ENCODE results near the gene ENC1. TPM values are rescaled to one million over a fixed set of nuclear protein-coding genes. Genes with fewer than 3 reads are reported as not detected.

The ENC1 gene
- total RNA-seq, 1 donor from 2014 or later = 6.6 TPM

- ATAC-seq (ENCODE audit: low read depth) = no peak
- CTCF ChIA-PET = no interaction called here
Observed at GRCh38 chr5:74605759-74606158, 34.8 kb downstream of the ENC1 start.

GRCh38 chr5:74603376-74603775, 37.2 kb downstream of the ENC1 start:
- TF ChIP-seq CTCF (IDR thresholded peaks at IDR 0.05) = no peak
- peaks cover 17% of the 10 kb centered on the region for H3K27me3 Mint-ChIP-seq
- H3K4me1 Mint-ChIP-seq = no peaks in the 10 kb centered on the region
- ChIA-PET CTCF (no interaction called here), POLR2A (no interaction called here)
- no peaks in the 10 kb centered on the region for H3K9me3 Mint-ChIP-seq
- no peak overlapping the region for H3K27ac Mint-ChIP-seq
- intact Hi-C loops (cut with micrococcal nuclease) = no loop called here
- H3K36me3 Mint-ChIP-seq (ENCODE audit: low read depth) = no peaks in the 10 kb centered on the region
- ATAC-seq (ENCODE audit: low read depth) (no peak), DNase-seq (no peak)
- H3K4me3 Mint-ChIP-seq = no peak overlapping the region

More at GRCh38 chr5:74605759-74606158, 34.8 kb downstream of the ENC1 start:
- Mint-ChIP-seq H3K9me3 (no peaks in the 10 kb centered on the region), H3K36me3 (ENCODE audit: low read depth) (no peaks in the 10 kb centered on the region), H3K27ac (no peak overlapping the region), H3K4me1 (no peaks in the 10 kb centered on the region), H3K4me3 (no peak overlapping the region), H3K27me3 (peaks cover 6% of the 10 kb centered on the region)
- TF ChIP-seq CTCF (IDR thresholded peaks at IDR 0.05) = no peak
- intact Hi-C loops (cut with micrococcal nuclease) = no loop called here
- no peak for DNase-seq
- POLR2A ChIA-PET = no interaction called here

GRCh38 chr5:74599148-74599547, 41.4 kb downstream of the ENC1 start:
- Mint-ChIP-seq H3K4me3 (no peak overlapping the region), H3K27me3 (peaks cover 21% of the 10 kb centered on the region), H3K4me1 (no peaks in the 10 kb centered on the region), H3K36me3 (ENCODE audit: low read depth) (no peaks in the 10 kb centered on the region), H3K27ac (no peak overlapping the region), H3K9me3 (no peaks in the 10 kb centered on the region)
- intact Hi-C loops (cut with micrococcal nuclease) = no loop called here
- DNase-seq (no peak), ATAC-seq (ENCODE audit: low read depth) (no peak)
- POLR2A ChIA-PET = interaction anchor here (0.5 kb wide), 1 partner anchor 42 kb away, joined by 3 read pairs; no protein-coding TSS in a partner anchor
- no peak for TF ChIP-seq CTCF (IDR thresholded peaks at IDR 0.05)
- CTCF ChIA-PET = no interaction called here

- ATAC-seq (ENCODE audit: low read depth) = no peak
- H3K4me3 Mint-ChIP-seq = no peak overlapping the region
- DNase-seq = no peak
- H3K36me3 Mint-ChIP-seq (ENCODE audit: low read depth) = no peaks in the 10 kb centered on the region
- peaks cover 21% of the 10 kb centered on the region for H3K27me3 Mint-ChIP-seq
- intact Hi-C loops (cut with micrococcal nuclease) = no loop called here
- H3K27ac Mint-ChIP-seq = no peak overlapping the region
- no peak for TF ChIP-seq CTCF (IDR thresholded peaks at IDR 0.05)
- no peaks in the 10 kb centered on the region for H3K4me1 Mint-ChIP-seq
- no peaks in the 10 kb centered on the region for H3K9me3 Mint-ChIP-seq
- ChIA-PET POLR2A (interaction anchor here (0.5 kb wide), 1 partner anchor 42 kb away, joined by 3 read pairs; no protein-coding TSS in a partner anchor), CTCF (no interaction called here)
Observed at GRCh38 chr5:74598731-74599130, 41.8 kb downstream of the ENC1 start.

- CTCF ChIA-PET = no interaction called here
- no peak for ATAC-seq (ENCODE audit: low read depth)
- Mint-ChIP-seq H3K4me3 (no peak overlapping the region), H3K27ac (no peak overlapping the region), H3K4me1 (no peaks in the 10 kb centered on the region), H3K9me3 (no peaks in the 10 kb centered on the region), H3K27me3 (peaks cover 21% of the 10 kb centered on the region), H3K36me3 (ENCODE audit: low read depth) (no peaks in the 10 kb centered on the region)
- DNase-seq = no peak
- POLR2A ChIA-PET = interaction anchor here (0.7 kb wide), 1 partner anchor 31 kb away, joined by 10 read pairs; no protein-coding TSS in a partner anchor
- intact Hi-C loops (cut with micrococcal nuclease) = no loop called here
- no peak for TF ChIP-seq CTCF (IDR thresholded peaks at IDR 0.05)
Observed at GRCh38 chr5:74596927-74597326, 43.6 kb downstream of the ENC1 start.

All from activated B cell treated with CpG ODN at 0.5 μM for 24 hours (primary cell).